ENCODE results near the gene KDM4C.

The KDM4C gene

DNA sequence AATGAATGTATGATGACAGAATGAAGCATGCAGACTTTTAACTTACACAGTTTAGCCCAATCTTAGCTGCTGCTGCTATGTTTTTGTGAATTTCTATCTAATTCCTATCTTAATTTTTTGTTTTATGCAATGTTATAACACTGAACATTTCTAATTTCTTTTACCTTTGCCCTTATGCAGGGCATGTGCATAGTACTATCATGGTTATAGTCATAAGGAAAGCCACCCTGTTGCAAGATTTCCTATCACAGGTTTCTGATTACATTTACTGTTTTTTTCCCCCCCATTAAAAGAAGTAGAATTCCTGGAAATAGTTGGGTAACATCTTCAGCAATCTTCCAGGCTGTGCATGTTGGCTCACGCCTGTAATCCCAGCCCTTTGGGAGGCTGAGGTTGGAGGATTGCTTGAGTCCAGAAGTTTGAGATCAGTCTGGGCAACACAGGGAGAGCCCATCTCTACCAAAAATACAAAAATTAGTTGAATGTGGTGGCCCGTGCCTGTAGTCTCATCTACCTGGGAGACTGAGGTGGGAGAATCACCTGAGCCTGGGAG is 164.4 kb downstream of the KDM4C start:
- DNase-seq = no peak
- H3K27me3 ChIP-seq = no peaks in the 10 kb centered on the region

DNA sequence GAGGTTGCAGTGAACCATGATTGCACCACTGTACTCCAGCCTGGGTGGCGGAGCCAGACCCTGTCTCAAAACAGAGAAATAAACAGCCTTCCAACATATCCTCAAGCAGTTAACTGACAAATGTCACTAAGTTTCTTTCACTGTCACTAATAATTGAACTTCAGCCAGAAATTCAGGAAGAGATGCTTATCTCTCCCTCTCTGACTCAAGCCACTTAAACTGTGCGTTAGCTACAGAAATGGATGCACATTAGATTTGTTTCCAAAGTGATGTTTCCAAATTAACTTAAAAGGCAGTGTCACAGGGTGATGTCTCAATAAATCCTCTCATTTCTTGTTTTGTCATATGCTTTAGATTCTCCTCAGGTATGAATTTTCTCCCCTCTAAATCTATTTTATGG is 164.9 kb downstream of the KDM4C start:
- H3K27me3 ChIP-seq = no peaks in the 10 kb centered on the region
- H3K36me3 ChIP-seq = no peaks in the 10 kb centered on the region
- TF ChIP-seq, protein P1, sequence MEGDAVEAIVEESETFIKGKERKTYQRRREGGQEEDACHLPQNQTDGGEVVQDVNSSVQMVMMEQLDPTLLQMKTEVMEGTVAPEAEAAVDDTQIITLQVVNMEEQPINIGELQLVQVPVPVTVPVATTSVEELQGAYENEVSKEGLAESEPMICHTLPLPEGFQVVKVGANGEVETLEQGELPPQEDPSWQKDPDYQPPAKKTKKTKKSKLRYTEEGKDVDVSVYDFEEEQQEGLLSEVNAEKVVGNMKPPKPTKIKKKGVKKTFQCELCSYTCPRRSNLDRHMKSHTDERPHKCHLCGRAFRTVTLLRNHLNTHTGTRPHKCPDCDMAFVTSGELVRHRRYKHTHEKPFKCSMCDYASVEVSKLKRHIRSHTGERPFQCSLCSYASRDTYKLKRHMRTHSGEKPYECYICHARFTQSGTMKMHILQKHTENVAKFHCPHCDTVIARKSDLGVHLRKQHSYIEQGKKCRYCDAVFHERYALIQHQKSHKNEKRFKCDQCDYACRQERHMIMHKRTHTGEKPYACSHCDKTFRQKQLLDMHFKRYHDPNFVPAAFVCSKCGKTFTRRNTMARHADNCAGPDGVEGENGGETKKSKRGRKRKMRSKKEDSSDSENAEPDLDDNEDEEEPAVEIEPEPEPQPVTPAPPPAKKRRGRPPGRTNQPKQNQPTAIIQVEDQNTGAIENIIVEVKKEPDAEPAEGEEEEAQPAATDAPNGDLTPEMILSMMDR (IDR thresholded peaks at IDR 0.05; ENCODE audit: low read depth, low read length) = no peak
- no peak overlapping the region for H3K4me3 ChIP-seq (ENCODE audit: low read depth, low read length)
- H3K9me3 ChIP-seq = no peaks in the 10 kb centered on the region
- peaks cover 44% of the 10 kb centered on the region for H3K4me1 ChIP-seq
- peak; percentile 26 for DNase-seq

More for the DNA sequence above, 164.4 kb downstream of the KDM4C start:
- Histone ChIP-seq H3K36me3 (no peaks in the 10 kb centered on the region), H3K9me3 (no peaks in the 10 kb centered on the region), H3K4me1 (peaks cover 43% of the 10 kb centered on the region), H3K4me3 (ENCODE audit: low read depth, low read length) (no peak overlapping the region)
- TF ChIP-seq, protein P1 (IDR thresholded peaks at IDR 0.05; ENCODE audit: low read depth, low read length) = no peak

DNA sequence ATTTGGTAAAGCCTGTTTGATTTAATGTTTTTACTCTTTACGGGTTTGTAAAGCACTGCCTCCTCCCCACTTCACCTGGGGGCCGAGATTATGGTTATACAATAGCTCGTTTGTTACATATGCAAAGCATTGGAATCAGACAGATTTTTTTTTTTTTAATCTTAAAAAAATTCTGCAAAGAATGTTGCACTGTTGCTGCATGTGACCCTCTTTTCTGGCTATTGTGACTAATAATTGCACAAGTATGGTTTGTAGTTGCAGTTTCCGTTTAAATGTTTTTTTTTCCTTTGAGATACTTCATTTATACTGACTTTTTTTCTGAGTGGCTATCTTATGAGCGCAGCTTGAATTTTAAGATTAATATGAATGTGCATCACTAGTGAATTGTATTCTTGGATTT is 165.3 kb downstream of the KDM4C start:
- TF ChIP-seq, protein P1 (IDR thresholded peaks at IDR 0.05; ENCODE audit: low read depth, low read length) = no peak
- Histone ChIP-seq H3K9me3 (no peaks in the 10 kb centered on the region), H3K4me3 (ENCODE audit: low read depth, low read length) (no peak overlapping the region), H3K36me3 (no peaks in the 10 kb centered on the region), H3K27me3 (no peaks in the 10 kb centered on the region), H3K4me1 (peaks cover 45% of the 10 kb centered on the region)
- DNase-seq = no peak

DNA sequence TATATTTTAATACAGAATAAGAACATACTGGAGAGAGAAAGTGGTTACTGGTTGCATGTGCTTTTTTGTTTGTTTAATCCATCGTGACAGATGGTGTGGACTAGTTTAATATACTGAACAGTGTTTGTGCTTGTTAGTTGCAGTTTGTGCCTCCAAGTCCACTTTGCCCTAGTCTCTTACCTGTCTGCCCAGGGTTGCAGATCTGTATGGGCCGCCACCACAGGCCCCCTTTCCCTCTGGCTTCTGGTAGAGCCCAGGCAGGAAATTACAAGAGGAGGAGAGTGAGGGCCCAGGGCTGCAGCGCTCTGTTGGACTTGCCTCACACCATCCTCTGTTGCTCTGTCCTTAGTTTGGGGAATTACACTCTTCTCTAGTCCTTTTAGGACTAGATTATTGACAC is 166.4 kb downstream of the KDM4C start:
- TF ChIP-seq, protein P1 (IDR thresholded peaks at IDR 0.05; ENCODE audit: low read depth, low read length) = no peak
- H3K36me3 ChIP-seq = no peaks in the 10 kb centered on the region
- peak; percentile 38 for DNase-seq
- H3K4me1 ChIP-seq = peaks cover 45% of the 10 kb centered on the region
- H3K9me3 ChIP-seq = no peaks in the 10 kb centered on the region
- no peak overlapping the region for H3K4me3 ChIP-seq (ENCODE audit: low read depth, low read length)
- H3K27me3 ChIP-seq = no peaks in the 10 kb centered on the region

DNA sequence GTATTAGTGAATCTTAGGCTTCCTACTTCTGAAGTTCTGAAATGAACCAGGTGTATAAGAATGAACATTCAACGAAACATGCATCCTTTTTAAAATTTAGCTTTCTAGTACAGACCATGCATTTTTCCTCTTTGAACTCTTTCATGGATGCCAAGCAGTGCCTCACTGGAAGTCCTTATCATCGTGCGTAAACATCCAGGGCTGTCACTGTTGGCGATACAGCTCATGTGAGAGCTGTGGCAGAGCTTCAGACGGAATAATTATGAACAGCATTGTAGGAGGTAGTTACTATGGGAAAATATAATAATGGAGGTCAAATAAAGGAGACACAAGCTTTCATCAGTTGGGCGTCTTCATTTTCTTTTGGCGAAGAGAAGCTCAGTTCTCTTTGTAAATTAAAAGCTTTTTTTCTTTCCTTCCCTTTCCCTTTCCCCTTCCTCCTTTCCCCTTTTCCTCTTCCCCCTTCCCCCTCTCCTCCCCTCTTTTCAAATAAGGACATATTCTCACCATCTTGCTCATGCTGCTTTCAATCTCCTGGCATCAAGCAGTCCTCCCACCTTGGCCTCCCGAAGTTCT is 167.3 kb downstream of the KDM4C start:
- TF ChIP-seq, protein P1 (IDR thresholded peaks at IDR 0.05; ENCODE audit: low read depth, low read length) = no peak
- no peaks in the 10 kb centered on the region for H3K9me3 ChIP-seq
- H3K4me3 ChIP-seq (ENCODE audit: low read depth, low read length) = peak overlapping the region; percentile 3
- H3K4me1 ChIP-seq = peaks cover 45% of the 10 kb centered on the region
- H3K27me3 ChIP-seq = no peaks in the 10 kb centered on the region
- peak; percentile 40 for DNase-seq
- no peaks in the 10 kb centered on the region for H3K36me3 ChIP-seq

DNA sequence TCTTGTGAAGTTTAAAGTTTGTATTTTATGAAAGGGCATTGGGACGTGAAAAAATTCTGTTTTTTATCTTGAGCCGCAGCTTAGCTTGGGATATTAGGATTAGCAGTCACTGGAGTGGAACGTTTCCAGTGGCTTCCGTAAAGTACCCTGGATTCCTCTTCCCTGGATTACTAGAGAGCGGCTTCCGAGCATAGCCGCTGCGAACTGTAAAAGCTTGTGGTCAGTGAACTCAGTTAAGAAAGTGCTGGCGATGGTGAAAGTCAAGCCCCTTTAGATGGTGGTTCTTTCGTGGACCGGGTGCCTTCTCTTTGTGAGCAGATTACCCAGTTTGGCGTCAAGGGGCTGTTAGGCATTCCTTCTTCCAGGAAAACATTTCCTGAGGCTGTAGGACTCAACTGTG is 168.1 kb downstream of the KDM4C start:
- no peak for DNase-seq
- no peaks in the 10 kb centered on the region for H3K36me3 ChIP-seq
- H3K9me3 ChIP-seq = no peaks in the 10 kb centered on the region
- H3K27me3 ChIP-seq = no peaks in the 10 kb centered on the region
- H3K4me1 ChIP-seq = peaks cover 45% of the 10 kb centered on the region
- no peak overlapping the region for H3K4me3 ChIP-seq (ENCODE audit: low read depth, low read length)
- TF ChIP-seq, protein P1 (IDR thresholded peaks at IDR 0.05; ENCODE audit: low read depth, low read length) = no peak

Measured in BE2C (cell line).